Testis (tissue), 2 donors: ENCODE results near the gene LUZP2.

Experiments used
- POLR2A ChIP-seq: fragments of 450-650 bp; IDR thresholded peaks from one replicate; pipeline ENCODE4 v1.6.1; 2017; ENCODE audit warnings: antibody characterized with exemption, mild to moderate bottlenecking, moderate library complexity
- TF ChIP-seq, protein P1 (sequence below), 3 experiments: fragments of 450-650 bp in 2 of 3; fragments of 200-600 bp in 1 of 3; sonication (generic) in 1 of 3; IDR thresholded peaks; one replicate each; pipeline ENCODE4 v1.5.1; 2016 to 2019; ENCODE audit warnings: antibody characterized with exemption in 3 of 3, mild to moderate bottlenecking in 2 of 3, moderate library complexity in 1 of 3

GRCh38 chr11:24828938-24829605 lies 332.2 kb downstream of the LUZP2 start:
- TF ChIP-seq POLR2A, result no peak
- TF ChIP-seq, protein P1, sequence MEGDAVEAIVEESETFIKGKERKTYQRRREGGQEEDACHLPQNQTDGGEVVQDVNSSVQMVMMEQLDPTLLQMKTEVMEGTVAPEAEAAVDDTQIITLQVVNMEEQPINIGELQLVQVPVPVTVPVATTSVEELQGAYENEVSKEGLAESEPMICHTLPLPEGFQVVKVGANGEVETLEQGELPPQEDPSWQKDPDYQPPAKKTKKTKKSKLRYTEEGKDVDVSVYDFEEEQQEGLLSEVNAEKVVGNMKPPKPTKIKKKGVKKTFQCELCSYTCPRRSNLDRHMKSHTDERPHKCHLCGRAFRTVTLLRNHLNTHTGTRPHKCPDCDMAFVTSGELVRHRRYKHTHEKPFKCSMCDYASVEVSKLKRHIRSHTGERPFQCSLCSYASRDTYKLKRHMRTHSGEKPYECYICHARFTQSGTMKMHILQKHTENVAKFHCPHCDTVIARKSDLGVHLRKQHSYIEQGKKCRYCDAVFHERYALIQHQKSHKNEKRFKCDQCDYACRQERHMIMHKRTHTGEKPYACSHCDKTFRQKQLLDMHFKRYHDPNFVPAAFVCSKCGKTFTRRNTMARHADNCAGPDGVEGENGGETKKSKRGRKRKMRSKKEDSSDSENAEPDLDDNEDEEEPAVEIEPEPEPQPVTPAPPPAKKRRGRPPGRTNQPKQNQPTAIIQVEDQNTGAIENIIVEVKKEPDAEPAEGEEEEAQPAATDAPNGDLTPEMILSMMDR (IDR thresholded peaks at IDR 0.05), result no peak
